Measurements from ENCODE around the gene ZFP62.

The ZFP62 gene

GRCh38 chr5:180808461-180809000 is 52.5 kb downstream of the ZFP62 start:
- DNase-seq: no peak

GRCh38 chr5:180807654-180808414 is 53.2 kb downstream of the ZFP62 start:
- DNase-seq: no peak

- no peak for DNase-seq
These were observed 54.0 kb downstream of the ZFP62 start for GRCh38 chr5:180807046-180807445.

- DNase-seq: no peak
These were observed 54.6 kb downstream of the ZFP62 start for GRCh38 chr5:180806351-180807011.

GRCh38 chr5:180804129-180804618 is 56.9 kb downstream of the ZFP62 start:
- DNase-seq: no peak

GRCh38 chr5:180803181-180804128 is 57.6 kb downstream of the ZFP62 start:
- DNase-seq: no peak

GRCh38 chr5:180802325-180803180 is 58.5 kb downstream of the ZFP62 start, which contains the start of gene MGAT1:
Gene MGAT1 (minus strand): TSS chr5:180802806. CDS start chr5:180792971, 9,835 bp downstream.
- peak; percentile 77 for DNase-seq

GRCh38 chr5:180801596-180802324 is 59.3 kb downstream of the ZFP62 start:
- DNase-seq: no peak

- DNase-seq: peak; percentile 28
These were observed 60.9 kb downstream of the ZFP62 start for GRCh38 chr5:180799902-180800801.

GRCh38 chr5:180799194-180799593 is 61.9 kb downstream of the ZFP62 start:
- no peak for DNase-seq

GRCh38 chr5:180798193-180798592 is 62.9 kb downstream of the ZFP62 start:
- DNase-seq: no peak
